ENCODE data around the gene TTBK2. TPM values are rescaled to one million over a fixed set of nuclear protein-coding genes. Genes with fewer than 3 reads are reported as not detected.

Gene TTBK2
- total RNA-seq, 1 donor from 2014 or later, result 32.4 TPM

DNA sequence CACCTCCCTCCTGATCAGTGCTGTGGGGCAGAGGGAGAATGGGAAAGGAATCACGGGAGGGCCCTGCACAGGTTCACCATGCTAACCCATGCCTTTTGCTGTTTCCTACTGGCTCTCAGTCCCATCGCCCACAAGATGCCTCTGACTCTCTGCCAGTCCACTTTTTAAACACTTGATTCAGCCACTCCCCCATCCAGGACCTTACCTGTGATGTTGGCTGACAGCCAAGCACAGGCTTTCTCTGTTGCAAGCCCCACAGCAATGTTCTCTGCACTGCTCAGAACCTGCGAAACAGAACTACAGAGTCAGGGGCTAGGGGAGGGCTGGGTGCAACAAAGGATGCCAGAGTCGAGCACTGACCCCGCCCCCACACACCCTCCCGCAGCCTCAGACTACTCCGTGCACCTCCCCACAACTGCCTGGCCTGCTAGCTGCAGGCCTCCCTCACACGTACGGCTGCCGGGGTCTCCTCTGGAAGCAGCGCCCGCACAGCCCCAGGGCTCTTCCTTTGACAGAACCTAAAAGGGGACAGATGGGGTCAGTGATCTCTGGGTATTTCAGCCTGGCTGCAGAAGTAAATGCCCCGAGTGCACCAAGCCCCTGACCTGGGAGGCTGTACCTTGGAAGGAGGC is 192.7 kb downstream of the TTBK2 start:
- Histone ChIP-seq H3K4me2 (no peak overlapping the region), H3F3A (ENCODE audit: low read depth) (peaks cover 3% of the 10 kb centered on the region), H3K4me1 (no peaks in the 10 kb centered on the region), H3K4me3 (no peak overlapping the region), H3K9ac (no peak overlapping the region), H4K20me1 (ENCODE audit: low read depth) (peaks cover 8% of the 10 kb centered on the region), H2AFZ (replicated peaks) (no peak overlapping the region), H3K27me3 (no peaks in the 10 kb centered on the region), H3K27ac (no peak overlapping the region), H3K36me3 (no peaks in the 10 kb centered on the region), H3K79me2 (ENCODE audit: low read depth) (no peaks in the 10 kb centered on the region), H3K9me3 (ENCODE audit: low read depth) (no peaks in the 10 kb centered on the region)
- H3K4me1 Mint-ChIP-seq, result peaks cover 6% of the 10 kb centered on the region
- TF ChIP-seq EZH2 (IDR thresholded peaks at IDR 0.05), result no peak
- TF ChIP-seq EZH2phosphoT487 (IDR thresholded peaks at IDR 0.05), result no peak
- TF ChIP-seq CTCF (IDR thresholded peaks at IDR 0.05), result no peak
- peaks cover 8% of the 10 kb centered on the region for H3K27me3 Mint-ChIP-seq (ENCODE audit: insufficient read depth, low read depth)
- H3K4me3 Mint-ChIP-seq, result no peak overlapping the region
- H3K27ac Mint-ChIP-seq, result no peak overlapping the region
- H3K36me3 Mint-ChIP-seq, result peaks cover 32% of the 10 kb centered on the region
- H3K9me3 Mint-ChIP-seq, result no peaks in the 10 kb centered on the region
- no peak for DNase-seq (ENCODE audit: low spot score)

DNA sequence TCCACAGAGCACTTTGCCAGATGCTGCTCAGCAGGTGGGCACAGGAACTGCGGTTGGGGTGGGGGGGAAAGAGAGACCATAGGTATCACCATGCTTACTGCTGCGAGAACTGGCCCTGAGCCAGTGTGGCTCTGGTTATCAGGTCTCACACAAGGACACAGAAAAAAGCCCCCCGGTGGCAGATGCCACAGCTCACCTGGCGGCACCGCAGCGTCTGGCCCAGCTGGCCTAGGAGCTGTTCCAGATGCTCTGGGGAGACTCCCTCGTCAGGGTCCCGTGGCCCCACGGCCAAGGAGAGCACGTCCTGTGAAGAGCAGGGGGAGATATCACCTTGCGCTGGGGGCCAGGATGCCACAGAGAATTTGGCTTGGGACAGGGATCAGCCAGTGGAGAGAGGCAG is 194.5 kb downstream of the TTBK2 start:
- Histone ChIP-seq H3K9me3 (ENCODE audit: low read depth) (no peaks in the 10 kb centered on the region), H3K4me1 (no peaks in the 10 kb centered on the region), H3K9ac (no peak overlapping the region), H3K4me2 (no peak overlapping the region), H3K27ac (no peak overlapping the region), H3K27me3 (no peaks in the 10 kb centered on the region), H4K20me1 (ENCODE audit: low read depth) (no peaks in the 10 kb centered on the region), H3K4me3 (no peak overlapping the region), H3F3A (ENCODE audit: low read depth) (no peaks in the 10 kb centered on the region), H3K79me2 (ENCODE audit: low read depth) (no peaks in the 10 kb centered on the region), H3K36me3 (no peaks in the 10 kb centered on the region), H2AFZ (replicated peaks) (no peak overlapping the region)
- TF ChIP-seq CTCF (IDR thresholded peaks at IDR 0.05) (no peak), EZH2phosphoT487 (IDR thresholded peaks at IDR 0.05) (no peak), EZH2 (IDR thresholded peaks at IDR 0.05) (no peak)
- DNase-seq (ENCODE audit: low spot score), result no peak
- Mint-ChIP-seq H3K4me3 (no peak overlapping the region), H3K4me1 (peaks cover 10% of the 10 kb centered on the region), H3K27me3 (ENCODE audit: insufficient read depth, low read depth) (peaks cover 9% of the 10 kb centered on the region), H3K9me3 (no peaks in the 10 kb centered on the region), H3K36me3 (peaks cover 26% of the 10 kb centered on the region), H3K27ac (no peak overlapping the region)

DNA sequence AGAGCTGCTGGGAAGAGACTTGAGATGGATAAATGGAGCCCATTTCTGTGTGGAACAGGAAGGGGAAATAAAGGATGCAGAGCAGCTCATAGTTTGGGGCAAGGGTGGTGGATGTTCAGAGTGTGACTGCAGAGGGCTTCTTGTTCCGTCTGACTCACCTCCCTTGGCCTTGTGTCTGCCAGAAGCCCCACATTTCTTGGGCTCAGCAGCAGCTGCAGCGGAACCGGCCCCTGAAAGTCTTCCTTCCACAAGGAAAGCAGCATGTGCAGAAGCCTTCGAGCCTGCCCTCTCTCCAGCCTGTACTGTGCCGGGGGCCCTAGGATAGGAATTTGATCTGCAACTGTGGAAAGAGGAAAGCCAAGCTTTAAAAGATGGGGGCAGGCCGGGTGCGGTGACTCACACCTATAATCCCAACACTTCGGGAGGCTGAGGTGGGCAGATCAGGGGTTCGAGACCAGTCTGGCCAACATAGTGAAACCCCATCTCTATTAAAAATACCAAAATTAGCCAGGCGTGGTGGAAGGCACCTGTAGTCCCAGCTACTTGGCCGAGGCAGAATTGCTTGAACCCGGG is 195.2 kb downstream of the TTBK2 start:
- H3K4me3 Mint-ChIP-seq, result no peak overlapping the region
- H3K27ac Mint-ChIP-seq, result no peak overlapping the region
- H3K4me2 ChIP-seq, result no peak overlapping the region
- peaks cover 26% of the 10 kb centered on the region for H3K36me3 Mint-ChIP-seq
- no peaks in the 10 kb centered on the region for H3K36me3 ChIP-seq
- H3K27ac ChIP-seq, result no peak overlapping the region
- no peak for DNase-seq (ENCODE audit: low spot score)
- no peaks in the 10 kb centered on the region for H3K27me3 ChIP-seq
- peaks cover 8% of the 10 kb centered on the region for H3K4me1 Mint-ChIP-seq
- H3K27me3 Mint-ChIP-seq (ENCODE audit: insufficient read depth, low read depth), result peaks cover 8% of the 10 kb centered on the region
- TF ChIP-seq EZH2 (IDR thresholded peaks at IDR 0.05) (no peak), CTCF (IDR thresholded peaks at IDR 0.05) (no peak), EZH2phosphoT487 (IDR thresholded peaks at IDR 0.05) (no peak)
- H3K4me1 ChIP-seq, result no peaks in the 10 kb centered on the region
- no peaks in the 10 kb centered on the region for H3F3A ChIP-seq (ENCODE audit: low read depth)
- no peak overlapping the region for H3K9ac ChIP-seq
- H3K79me2 ChIP-seq (ENCODE audit: low read depth), result no peaks in the 10 kb centered on the region
- H3K9me3 ChIP-seq (ENCODE audit: low read depth), result no peaks in the 10 kb centered on the region
- no peaks in the 10 kb centered on the region for H3K9me3 Mint-ChIP-seq
- no peaks in the 10 kb centered on the region for H4K20me1 ChIP-seq (ENCODE audit: low read depth)
- H3K4me3 ChIP-seq, result no peak overlapping the region
- H2AFZ ChIP-seq (replicated peaks), result no peak overlapping the region

All from neural progenitor cell (in vitro differentiated cells).